Adrenal gland (tissue), 12 donors: ENCODE data around the gene PRKAR1B. TPM values are rescaled to one million over a fixed set of nuclear protein-coding genes. Genes with fewer than 3 reads are reported as not detected.

ENCODE experiments used
- DNase-seq, 7 donors: peaks; one replicate each; pipeline ENCODE4 v3.0.0-alpha.2; 2019 to 2020
- H3K27ac ChIP-seq, 5 donors: fragments of 200-600 bp; sonication (generic) in 4 of 5; 1 replicate in 3 of 5; 2 replicates in 2 of 5; pipeline versions ENCODE4 v1.5.1 to v1.8.0; 2016 to 2020; ENCODE audit warnings: mild to moderate bottlenecking in 1 of 5
- H3K27me3 ChIP-seq: fragments of 200-600 bp; 2 replicates; pipeline ENCODE4 v1.8.0; 2021
- H3K36me3 ChIP-seq, 2 donors: fragments of 200-600 bp; replicated peaks in 1 of 2; 1 replicate in 1 of 2; 2 replicates in 1 of 2; pipeline versions ENCODE4 v1.5.1 to v1.8.0; 2018 to 2022
- H3K4me1 ChIP-seq, 2 donors: fragments of 200-600 bp; replicated peaks in 1 of 2; 1 replicate in 1 of 2; 2 replicates in 1 of 2; pipeline versions ENCODE4 v1.5.1 to v1.8.0; 2018 to 2021
- H3K4me3 ChIP-seq, 4 donors: fragments of 200-600 bp; sonication (generic) in 3 of 4; one replicate each; pipeline ENCODE4 v1.5.1; 2016 to 2018
- H3K9me3 ChIP-seq, 3 donors: fragments of 200-600 bp; sonication (generic) in 1 of 3; replicated peaks in 1 of 3; 1 replicate in 2 of 3; 2 replicates in 1 of 3; pipeline versions ENCODE4 v1.5.1 to v1.8.0; 2016 to 2021
- POLR2A ChIP-seq, 2 donors: fragments of 450-650 bp; IDR thresholded peaks; one replicate each; pipeline ENCODE4 v1.6.1; 2017; ENCODE audit warnings: antibody characterized with exemption in 2 of 2, mild to moderate bottlenecking in 2 of 2, moderate library complexity in 1 of 2
- WGBS, 4 donors: extraction: QIAGEN DNeasy Blood & Tissue Kit in 2 of 4; methylation state at CpG; one replicate each; pipeline versions ENCODE4 v1.1.5 to v1.1.7; 2013 to 2017; 5-methylcytosine and 5-hydroxymethylcytosine counted together
- intact Hi-C, 2 donors: fragments of 100-400 bp; cut with DNase I; formaldehyde crosslinking; loops; one replicate each; pipeline versions ENCODE4 v1.14.1 to v1.15.0; 2022 to 2023
- polyA plus RNA-seq, 3 donors: library from polyadenylated mRNA; stranded (reverse); fragments of 200-250 nt in 2 of 3; fragments of 350-450 nt in 1 of 3; fragmentation: Illumina TruSeq in 1 of 3; extraction: RNeasy Lipid Tissue Mini Kit (QIAGEN cat#74804) in 1 of 3; gene quantifications; one replicate each; pipeline ENCODE4 v1.2.3, GENCODE V29; 2013 to 2014
- total RNA-seq, 9 donors: library from RNA; depleted of rRNA in 4 of 9; stranded (reverse); fragments of >200 nt in 4 of 9; fragments of 120-200 nt in 1 of 9; fragmentation: NEBNext Ultra II Directional in 1 of 9; extraction: Animal tissue kit (Norgen Biotek cat#: 25700) in 1 of 9; gene quantifications; one replicate each; pipeline versions ENCODE4 v1.1.0 to v1.2.4, GENCODE V29; 2013 to 2023
- TF ChIP-seq, protein P1 (sequence below), 6 experiments: fragments of 450-650 bp in 4 of 6; fragments of 200-600 bp in 2 of 6; sonication (generic) in 1 of 6; IDR thresholded peaks; 1 replicate in 5 of 6; 2 replicates in 1 of 6; pipeline versions ENCODE4 v1.5.1 to v1.8.0; 2016 to 2021; ENCODE audit warnings: antibody characterized with exemption in 6 of 6, mild to moderate bottlenecking in 2 of 6, moderate library complexity in 1 of 6
- donor health status: healthy with polysubstance abuse.
- donor health status: Bipolar disorder and iron deficiency.
- donor health status: DM: yes; HTN: yes; CAD: no.
- donor health status: DM: no; HTN: no; CAD: no.
- donor health status: DM: no; HTN: no; CAD: no.
- donor health status: DM: yes; HTN: yes; CAD: no.

Gene PRKAR1B
- total and polyA plus RNA-seq, 12 donors, result 5.2 to 21.5 (median 11.7) TPM

DNA sequence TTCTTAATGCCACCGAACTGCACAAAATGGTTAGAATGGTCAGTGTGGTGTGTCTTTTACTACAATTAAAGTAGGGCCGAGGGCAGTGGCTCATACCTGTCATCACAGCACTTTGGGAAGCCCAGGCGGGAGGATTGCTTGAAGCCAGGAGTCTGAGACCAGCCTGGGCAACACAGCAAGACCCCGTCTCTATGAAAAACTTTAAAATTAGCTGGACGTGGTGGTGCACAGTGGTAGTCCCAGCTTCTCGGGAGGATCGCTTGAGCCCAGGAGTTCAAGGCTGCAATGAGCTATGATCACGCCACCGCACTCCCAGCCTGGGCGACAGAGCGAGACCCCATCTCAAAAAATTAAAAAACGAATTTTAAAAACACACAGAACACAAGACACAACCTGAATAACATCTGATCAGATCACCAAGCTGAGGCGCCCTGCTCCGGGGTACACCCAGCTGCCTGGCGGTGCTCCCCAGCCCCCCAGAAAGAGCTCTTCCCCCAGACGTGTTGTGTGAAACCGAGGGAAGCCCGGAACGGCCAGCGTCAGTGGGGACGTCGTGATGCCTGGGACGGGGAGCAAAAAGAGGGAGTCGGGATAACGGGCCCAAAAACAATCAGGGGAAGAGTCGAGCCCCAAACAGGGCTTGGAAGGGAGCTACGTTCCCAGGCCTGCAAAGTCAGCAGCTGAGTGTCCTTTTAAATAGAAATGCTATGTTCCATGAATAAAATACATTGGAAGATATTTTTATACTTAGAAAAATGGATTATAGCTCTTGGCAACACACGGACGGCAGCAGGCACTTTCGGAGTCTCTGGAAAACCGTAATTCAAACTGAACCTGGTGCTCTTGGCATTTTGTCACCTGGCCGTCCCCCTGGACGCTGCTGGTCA, 126.7 kb downstream of the PRKAR1B start:
- peak overlapping the region in 1 of 5 donors; percentile 95 for H3K27ac ChIP-seq
- 86 to 91% (median 89%) methylated on average over 32 to 33 of the region's 33 CpGs for WGBS, 4 donors
- intact Hi-C loops, result no loop called here

GRCh38 chr7:598899-599298, 128.2 kb downstream of the PRKAR1B start:
- Histone ChIP-seq H3K27ac (no peak overlapping the region), H3K9me3 (no peaks in the 10 kb centered on the region), H3K36me3 (peaks cover 0 to 3% of the 10 kb centered on the region in 2 donors), H3K4me1 (peaks cover 0 to 16% of the 10 kb centered on the region in 2 donors), H3K4me3 (no peak overlapping the region), H3K27me3 (no peaks in the 10 kb centered on the region)
- intact Hi-C loops, result no loop called here
- TF ChIP-seq, protein P1, sequence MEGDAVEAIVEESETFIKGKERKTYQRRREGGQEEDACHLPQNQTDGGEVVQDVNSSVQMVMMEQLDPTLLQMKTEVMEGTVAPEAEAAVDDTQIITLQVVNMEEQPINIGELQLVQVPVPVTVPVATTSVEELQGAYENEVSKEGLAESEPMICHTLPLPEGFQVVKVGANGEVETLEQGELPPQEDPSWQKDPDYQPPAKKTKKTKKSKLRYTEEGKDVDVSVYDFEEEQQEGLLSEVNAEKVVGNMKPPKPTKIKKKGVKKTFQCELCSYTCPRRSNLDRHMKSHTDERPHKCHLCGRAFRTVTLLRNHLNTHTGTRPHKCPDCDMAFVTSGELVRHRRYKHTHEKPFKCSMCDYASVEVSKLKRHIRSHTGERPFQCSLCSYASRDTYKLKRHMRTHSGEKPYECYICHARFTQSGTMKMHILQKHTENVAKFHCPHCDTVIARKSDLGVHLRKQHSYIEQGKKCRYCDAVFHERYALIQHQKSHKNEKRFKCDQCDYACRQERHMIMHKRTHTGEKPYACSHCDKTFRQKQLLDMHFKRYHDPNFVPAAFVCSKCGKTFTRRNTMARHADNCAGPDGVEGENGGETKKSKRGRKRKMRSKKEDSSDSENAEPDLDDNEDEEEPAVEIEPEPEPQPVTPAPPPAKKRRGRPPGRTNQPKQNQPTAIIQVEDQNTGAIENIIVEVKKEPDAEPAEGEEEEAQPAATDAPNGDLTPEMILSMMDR (IDR thresholded peaks at IDR 0.05), result no peak
- no peak for TF ChIP-seq POLR2A (IDR thresholded peaks at IDR 0.05)
- no peak for DNase-seq
- WGBS, 4 donors, result 91 to 96% (median 95%) methylated on average over 12 to 19 of the region's 19 CpGs

More for the DNA sequence above, 126.7 kb downstream of the PRKAR1B start:
- H3K4me3 ChIP-seq, result no peak overlapping the region
- TF ChIP-seq POLR2A (IDR thresholded peaks at IDR 0.05), result no peak
- TF ChIP-seq, protein P1 (IDR thresholded peaks at IDR 0.05), result no peak
- DNase-seq, result peak in 1 of 7 donors; percentile 6
- H3K27me3 ChIP-seq, result no peaks in the 10 kb centered on the region
- peaks cover 0 to 3% of the 10 kb centered on the region in 2 donors for H3K36me3 ChIP-seq
- H3K9me3 ChIP-seq, result no peaks in the 10 kb centered on the region
- H3K4me1 ChIP-seq, result peaks cover 0 to 19% of the 10 kb centered on the region in 2 donors

DNA sequence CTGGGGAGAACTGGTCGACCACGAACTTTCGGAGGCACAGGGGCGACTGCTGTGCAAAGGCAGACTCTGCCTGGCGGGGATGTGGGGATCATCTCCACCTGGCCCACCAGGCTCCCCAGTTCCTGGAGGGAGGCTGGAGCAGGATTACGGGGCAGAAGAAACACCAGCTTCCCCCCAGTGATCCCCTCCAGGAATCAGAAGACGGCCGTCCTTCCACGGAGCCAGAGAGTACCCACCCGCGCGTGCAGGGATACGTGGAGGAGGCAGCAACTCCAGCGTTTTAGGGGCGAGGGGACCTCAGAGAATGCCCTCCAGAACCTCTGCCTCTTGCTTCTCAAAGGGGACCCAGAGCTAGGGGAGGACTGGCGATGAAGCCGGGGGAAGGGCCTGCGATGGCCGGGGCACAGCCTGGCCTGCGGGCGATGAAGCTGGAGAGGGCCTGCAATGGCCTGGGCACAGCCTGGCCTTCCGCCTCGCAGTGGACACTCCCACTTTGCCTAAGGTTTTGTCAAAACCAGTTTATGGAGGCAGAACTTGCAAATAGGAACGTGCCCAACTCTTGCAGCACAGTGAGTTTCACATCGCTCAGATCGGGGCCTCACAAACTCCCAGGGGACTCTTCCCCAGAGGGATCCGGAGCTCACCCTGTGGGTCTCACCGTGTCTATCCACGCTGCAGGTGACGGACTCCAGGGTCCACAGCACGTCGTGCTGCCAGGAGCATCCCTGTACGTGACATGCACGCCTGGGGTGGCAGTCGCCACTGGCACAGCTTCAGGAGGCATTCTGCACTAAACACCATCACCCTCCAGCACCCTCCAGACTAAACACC, 129.5 kb downstream of the PRKAR1B start:
- H3K4me3 ChIP-seq, result no peak overlapping the region
- DNase-seq, result no peak
- no peak overlapping the region for H3K27ac ChIP-seq
- peaks cover 0 to 14% of the 10 kb centered on the region in 2 donors for H3K4me1 ChIP-seq
- intact Hi-C loops, result no loop called here
- WGBS, 4 donors, result 92 to 97% (median 94%) methylated on average over 27 to 35 of the region's 35 CpGs
- H3K27me3 ChIP-seq, result no peaks in the 10 kb centered on the region
- peaks cover 0 to 3% of the 10 kb centered on the region in 2 donors for H3K36me3 ChIP-seq
- no peaks in the 10 kb centered on the region for H3K9me3 ChIP-seq
- TF ChIP-seq, protein P1 (IDR thresholded peaks at IDR 0.05), result no peak
- TF ChIP-seq POLR2A (IDR thresholded peaks at IDR 0.05), result no peak

- H3K4me3 ChIP-seq, result no peak overlapping the region
- no peak for DNase-seq
- H3K27ac ChIP-seq, result no peak overlapping the region
- no peak for TF ChIP-seq POLR2A (IDR thresholded peaks at IDR 0.05)
- TF ChIP-seq, protein P1 (IDR thresholded peaks at IDR 0.05), result no peak
- 92 to 96% (median 94%) methylated on average over 12 to 17 of the region's 17 CpGs for WGBS, 4 donors
- no peaks in the 10 kb centered on the region for H3K27me3 ChIP-seq
- intact Hi-C loops, result no loop called here
- peaks cover 0 to 3% of the 10 kb centered on the region in 2 donors for H3K36me3 ChIP-seq
- no peaks in the 10 kb centered on the region for H3K9me3 ChIP-seq
- peaks cover 0 to 11% of the 10 kb centered on the region in 2 donors for H3K4me1 ChIP-seq
Observed at GRCh38 chr7:596819-597182, 130.3 kb downstream of the PRKAR1B start.
